Measurements from ENCODE around the gene PLXDC2. TPM values are rescaled to one million over a fixed set of nuclear protein-coding genes. Genes with fewer than 3 reads are reported as not detected.

The PLXDC2 gene
- total RNA-seq, 3 donors from 2014 or later (not counting 1 experiment from before 2014, with no cell fraction given) = 16.9 to 22.9 (median 21.6) TPM

- WGBS (ENCODE audit: insufficient coverage) = 96% methylated on average over 3 of the region's 3 CpGs
- Mint-ChIP-seq H3K36me3 (no peaks in the 10 kb centered on the region), H3K27me3 (ENCODE audit: low read depth in 2 of 2) (no peaks in the 10 kb centered on the region), H3K4me1 (peaks cover 12% of the 10 kb centered on the region in 2 donors), H3K9me3 (peaks cover 0 to 2% of the 10 kb centered on the region in 2 donors), H3K27ac (no peak overlapping the region), H3K4me3 (no peak overlapping the region)
- Histone ChIP-seq H3K9me3 (ENCODE audit: control insufficient read depth, insufficient read depth, low read length) (no peaks in the 10 kb centered on the region), H3K4me1 (ENCODE audit: control insufficient read depth, insufficient read depth, low read length) (no peaks in the 10 kb centered on the region), H3K27ac (ENCODE audit: low read length) (no peak overlapping the region), H3K4me3 (ENCODE audit: low read length) (no peak overlapping the region), H3K36me3 (ENCODE audit: control insufficient read depth, insufficient read depth, low read length) (no peaks in the 10 kb centered on the region), H3K27me3 (ENCODE audit: control insufficient read depth, insufficient read depth, low read length) (no peaks in the 10 kb centered on the region)
- DNase-seq (no peak), ATAC-seq (no peak)
- no peak for TF ChIP-seq CTCF (IDR thresholded peaks at IDR 0.05)
- intact Hi-C loops (cut with micrococcal nuclease) = no loop called here
Observed at GRCh38 chr10:19915816-19916215, 99.6 kb downstream of the PLXDC2 start.

DNA sequence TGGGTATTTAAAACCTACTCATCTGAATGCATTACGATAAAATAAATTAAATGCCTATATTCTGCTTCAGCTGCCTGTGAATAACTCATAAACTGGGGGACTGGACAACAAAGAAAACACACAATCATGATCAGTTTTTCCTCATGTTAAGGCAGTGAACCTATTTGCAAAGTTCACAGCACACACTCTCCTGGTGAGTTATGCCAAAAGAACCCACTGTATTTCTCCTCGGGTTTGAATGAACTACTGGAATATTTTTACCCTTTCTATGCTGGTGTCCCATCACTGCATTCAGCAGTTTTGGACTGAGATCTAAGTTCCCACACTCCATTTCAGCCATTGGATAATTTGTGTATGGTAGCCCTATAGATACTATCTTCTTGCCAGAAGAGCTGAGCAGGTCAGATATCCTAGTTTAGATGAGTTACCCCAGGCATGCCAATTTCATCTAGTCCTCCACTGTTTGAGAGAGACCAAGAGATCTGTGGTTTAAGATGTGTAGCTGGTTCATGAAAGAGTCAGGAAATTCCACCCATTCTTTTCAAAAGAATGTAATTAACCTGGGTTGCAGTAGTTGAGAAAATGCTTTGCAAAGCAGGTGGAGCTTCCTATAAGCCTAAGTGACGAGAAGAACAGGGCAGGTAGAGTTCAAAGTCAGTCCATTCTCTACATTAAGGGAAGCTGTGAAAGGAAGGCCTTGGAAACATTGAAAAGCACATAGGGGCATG lies 101.7 kb downstream of the PLXDC2 start:
- no peaks in the 10 kb centered on the region for H3K36me3 ChIP-seq (ENCODE audit: control insufficient read depth, insufficient read depth, low read length)
- no peak overlapping the region for H3K27ac ChIP-seq (ENCODE audit: low read length)
- Mint-ChIP-seq H3K9me3 (peaks cover 0 to 2% of the 10 kb centered on the region in 2 donors), H3K27me3 (ENCODE audit: low read depth in 2 of 2) (no peaks in the 10 kb centered on the region), H3K27ac (no peak overlapping the region), H3K4me3 (no peak overlapping the region), H3K4me1 (peaks cover 12 to 16% of the 10 kb centered on the region in 2 donors), H3K36me3 (no peaks in the 10 kb centered on the region)
- intact Hi-C loops (cut with micrococcal nuclease) = no loop called here
- H3K4me3 ChIP-seq (ENCODE audit: low read length) = no peak overlapping the region
- DNase-seq (no peak), ATAC-seq (no peak)
- H3K9me3 ChIP-seq (ENCODE audit: control insufficient read depth, insufficient read depth, low read length) = no peaks in the 10 kb centered on the region
- 85% methylated on average over 3 of the region's 3 CpGs for WGBS (ENCODE audit: insufficient coverage)
- no peaks in the 10 kb centered on the region for H3K27me3 ChIP-seq (ENCODE audit: control insufficient read depth, insufficient read depth, low read length)
- no peak for TF ChIP-seq CTCF (IDR thresholded peaks at IDR 0.05)
- H3K4me1 ChIP-seq (ENCODE audit: control insufficient read depth, insufficient read depth, low read length) = no peaks in the 10 kb centered on the region

DNA sequence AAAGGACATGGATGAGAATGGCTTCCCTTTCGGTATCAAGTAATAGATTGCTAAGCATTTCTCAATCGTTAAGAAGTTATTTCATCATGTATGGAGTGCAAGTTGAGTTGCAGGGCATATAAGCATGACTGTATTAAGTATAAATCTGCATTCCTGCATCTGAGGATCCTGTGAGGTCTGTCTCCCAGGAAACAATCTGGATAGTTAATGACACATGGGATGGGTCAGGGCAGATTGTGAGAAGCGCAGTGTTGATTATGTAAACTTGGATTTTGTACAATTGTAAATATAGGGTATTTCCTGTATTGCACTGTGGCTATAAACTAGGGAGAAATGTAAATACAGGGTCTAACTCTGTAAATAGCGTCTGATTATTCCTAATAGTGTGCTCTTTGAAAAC lies 102.6 kb downstream of the PLXDC2 start:
- Histone ChIP-seq H3K27me3 (ENCODE audit: control insufficient read depth, insufficient read depth, low read length) (no peaks in the 10 kb centered on the region), H3K9me3 (ENCODE audit: control insufficient read depth, insufficient read depth, low read length) (no peaks in the 10 kb centered on the region), H3K27ac (ENCODE audit: low read length) (no peak overlapping the region), H3K4me3 (ENCODE audit: low read length) (no peak overlapping the region), H3K36me3 (ENCODE audit: control insufficient read depth, insufficient read depth, low read length) (no peaks in the 10 kb centered on the region), H3K4me1 (ENCODE audit: control insufficient read depth, insufficient read depth, low read length) (no peaks in the 10 kb centered on the region)
- Mint-ChIP-seq H3K27me3 (ENCODE audit: low read depth in 2 of 2) (no peaks in the 10 kb centered on the region), H3K27ac (no peak overlapping the region), H3K4me1 (peaks cover 12 to 16% of the 10 kb centered on the region in 2 donors), H3K4me3 (no peak overlapping the region), H3K36me3 (no peaks in the 10 kb centered on the region), H3K9me3 (peaks cover 0 to 2% of the 10 kb centered on the region in 2 donors)
- no peak for TF ChIP-seq CTCF (IDR thresholded peaks at IDR 0.05)
- intact Hi-C loops (cut with micrococcal nuclease) = no loop called here
- ATAC-seq (no peak), DNase-seq (no peak)
- WGBS (ENCODE audit: insufficient coverage) = 94% methylated on average over 3 of the region's 4 CpGs

- no peaks in the 10 kb centered on the region for H3K36me3 ChIP-seq (ENCODE audit: control insufficient read depth, insufficient read depth, low read length)
- Mint-ChIP-seq H3K9me3 (peaks cover 0 to 2% of the 10 kb centered on the region in 2 donors), H3K4me1 (peaks cover 12 to 16% of the 10 kb centered on the region in 2 donors), H3K27ac (no peak overlapping the region), H3K27me3 (ENCODE audit: low read depth in 2 of 2) (no peaks in the 10 kb centered on the region), H3K36me3 (no peaks in the 10 kb centered on the region), H3K4me3 (no peak overlapping the region)
- H3K27ac ChIP-seq (ENCODE audit: low read length) = no peak overlapping the region
- intact Hi-C loops (cut with micrococcal nuclease) = no loop called here
- DNase-seq = no peak
- H3K4me1 ChIP-seq (ENCODE audit: control insufficient read depth, insufficient read depth, low read length) = no peaks in the 10 kb centered on the region
- no peak for TF ChIP-seq CTCF (IDR thresholded peaks at IDR 0.05)
- no peaks in the 10 kb centered on the region for H3K9me3 ChIP-seq (ENCODE audit: control insufficient read depth, insufficient read depth, low read length)
- H3K27me3 ChIP-seq (ENCODE audit: control insufficient read depth, insufficient read depth, low read length) = no peaks in the 10 kb centered on the region
- ATAC-seq = no peak
- no peak overlapping the region for H3K4me3 ChIP-seq (ENCODE audit: low read length)
- 86% methylated on average over 1 of the region's 2 CpGs for WGBS (ENCODE audit: insufficient coverage)
Observed at GRCh38 chr10:19919671-19920070, 103.4 kb downstream of the PLXDC2 start.

All from natural killer cell (primary cell).